ENCODE measurements around the gene RNF32.

DNA sequence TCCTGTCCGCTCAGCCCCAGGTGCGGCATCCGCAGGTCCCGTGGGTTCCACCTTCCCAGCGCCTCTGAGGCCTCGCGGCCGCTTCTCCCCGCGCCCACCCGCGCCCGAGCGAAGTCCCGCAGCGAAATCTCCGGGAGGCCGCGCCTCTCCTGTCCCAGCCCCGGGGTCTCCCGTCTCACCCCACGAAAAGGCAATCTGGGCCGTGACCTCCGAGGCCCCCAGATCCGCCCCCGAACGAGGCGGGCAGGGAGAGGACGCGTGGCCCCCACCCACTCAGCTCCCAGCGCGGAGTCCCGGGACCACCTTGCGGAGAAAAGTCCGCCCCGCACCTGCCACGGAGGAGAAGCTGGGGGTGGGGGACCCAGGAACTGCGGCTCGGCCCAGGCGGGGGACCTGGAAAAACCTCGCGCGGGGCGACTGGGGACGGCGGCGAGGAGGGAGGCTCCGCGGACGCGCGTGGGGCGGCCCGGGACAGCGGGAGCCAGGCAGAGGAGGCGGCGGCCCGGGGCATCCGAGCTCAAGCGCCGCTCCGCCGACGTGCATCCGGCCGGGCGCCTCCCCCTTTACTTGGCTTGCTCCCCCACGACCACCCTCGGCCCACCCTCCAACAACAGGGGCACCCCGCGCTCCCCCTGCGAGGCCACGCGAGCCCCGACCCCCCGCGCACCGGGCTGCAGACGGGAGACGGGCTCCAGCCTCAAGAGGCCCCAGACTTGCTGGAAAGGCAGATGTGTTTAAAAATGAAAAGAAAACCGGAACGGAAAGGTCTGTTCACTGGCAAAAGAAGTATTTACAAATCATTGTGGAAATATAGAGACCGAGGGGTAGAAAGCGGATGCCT, 33.0 kb upstream of the RNF32 start:
- TF ChIP-seq, protein P1, sequence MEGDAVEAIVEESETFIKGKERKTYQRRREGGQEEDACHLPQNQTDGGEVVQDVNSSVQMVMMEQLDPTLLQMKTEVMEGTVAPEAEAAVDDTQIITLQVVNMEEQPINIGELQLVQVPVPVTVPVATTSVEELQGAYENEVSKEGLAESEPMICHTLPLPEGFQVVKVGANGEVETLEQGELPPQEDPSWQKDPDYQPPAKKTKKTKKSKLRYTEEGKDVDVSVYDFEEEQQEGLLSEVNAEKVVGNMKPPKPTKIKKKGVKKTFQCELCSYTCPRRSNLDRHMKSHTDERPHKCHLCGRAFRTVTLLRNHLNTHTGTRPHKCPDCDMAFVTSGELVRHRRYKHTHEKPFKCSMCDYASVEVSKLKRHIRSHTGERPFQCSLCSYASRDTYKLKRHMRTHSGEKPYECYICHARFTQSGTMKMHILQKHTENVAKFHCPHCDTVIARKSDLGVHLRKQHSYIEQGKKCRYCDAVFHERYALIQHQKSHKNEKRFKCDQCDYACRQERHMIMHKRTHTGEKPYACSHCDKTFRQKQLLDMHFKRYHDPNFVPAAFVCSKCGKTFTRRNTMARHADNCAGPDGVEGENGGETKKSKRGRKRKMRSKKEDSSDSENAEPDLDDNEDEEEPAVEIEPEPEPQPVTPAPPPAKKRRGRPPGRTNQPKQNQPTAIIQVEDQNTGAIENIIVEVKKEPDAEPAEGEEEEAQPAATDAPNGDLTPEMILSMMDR (conservative IDR thresholded peaks at IDR 0.05 in 1 of 2, IDR thresholded peaks at IDR 0.05 in 1 of 2; ENCODE audit: extremely low read depth in 1 of 2, insufficient read depth in 1 of 2, low read depth in 1 of 2, low read length in 2 of 2), result no peak
- no peak for TF ChIP-seq EZH2 (IDR thresholded peaks at IDR 0.05; ENCODE audit: borderline replicate concordance, low read length)

Data from mammary epithelial cell (primary cell).